A673 (cell line): ENCODE data around the gene IPO7.

ENCODE experiments used
- CTCF ChIP-seq: fragments of 300-800, 200-600 bp; sonication (generic); conservative IDR thresholded peaks from 2 replicates; pipeline ENCODE4 v1.5.1; 2017; ENCODE audit warnings: low read depth, mild to moderate bottlenecking, antibody characterized with exemption, low read length, moderate library complexity, mixed read lengths
- EZH2 ChIP-seq: fragments of 200-600 bp; sonication (generic); IDR thresholded peaks from 2 replicates; pipeline ENCODE4 v1.6.1; 2017; ENCODE audit warnings: borderline replicate concordance, low read depth, mild to moderate bottlenecking, mixed read lengths, antibody characterized with exemption, low read length; ENCODE audit not compliant: poor library complexity, severe bottlenecking

GRCh38 chr11:9397746-9398680 is 13.6 kb downstream of the IPO7 start:
- no peak for TF ChIP-seq CTCF
- no peak for TF ChIP-seq EZH2
